ENCODE data around the gene ADAMTSL5.
"Not testable (repeated sequence)": the region's sequence is repeated elsewhere in the genome, so short reads cannot be mapped to it uniquely, and the experiment has no call there.

ADAMTSL5 gene

GRCh38 chr19:1477056-1477455 is 35.8 kb downstream of the ADAMTSL5 start:
- not testable (repeated sequence) for DNase-seq

GRCh38 chr19:1475751-1476437 is 36.9 kb downstream of the ADAMTSL5 start:
- no peak for DNase-seq

GRCh38 chr19:1474765-1475351 is 38.0 kb downstream of the ADAMTSL5 start:
- no peak for DNase-seq

- no peak for DNase-seq
Measured at GRCh38 chr19:1474011-1474764, 38.6 kb downstream of the ADAMTSL5 start.

- no peak for DNase-seq
Measured at GRCh38 chr19:1473085-1473851, 39.6 kb downstream of the ADAMTSL5 start.

GRCh38 chr19:1472231-1473084 is 40.4 kb downstream of the ADAMTSL5 start:
- no peak for DNase-seq

GRCh38 chr19:1471515-1472160 is 41.2 kb downstream of the ADAMTSL5 start:
- DNase-seq = no peak

GRCh38 chr19:1471010-1471514 is 41.8 kb downstream of the ADAMTSL5 start:
- DNase-seq = no peak

- no peak for DNase-seq
Measured at GRCh38 chr19:1470305-1471009, 42.4 kb downstream of the ADAMTSL5 start.

GRCh38 chr19:1470055-1470304 is 42.8 kb downstream of the ADAMTSL5 start:
- DNase-seq = no peak

- DNase-seq = no peak
Measured at GRCh38 chr19:1469255-1470054, 43.4 kb downstream of the ADAMTSL5 start.

GRCh38 chr19:1468821-1469254 is 44.0 kb downstream of the ADAMTSL5 start:
- DNase-seq = no peak

- DNase-seq = no peak
Measured at GRCh38 chr19:1468274-1468820, 44.5 kb downstream of the ADAMTSL5 start.

GRCh38 chr19:1467490-1468273 is 45.1 kb downstream of the ADAMTSL5 start:
- no peak for DNase-seq

GRCh38 chr19:1467215-1467489 is 45.7 kb downstream of the ADAMTSL5 start:
- DNase-seq = no peak

GRCh38 chr19:1466461-1467214 is 46.2 kb downstream of the ADAMTSL5 start:
- DNase-seq = no peak

GRCh38 chr19:1466018-1466460 is 46.8 kb downstream of the ADAMTSL5 start:
- DNase-seq = no peak

Data from NCI-H187 (cell line).